NCI-H2081 treated with DMSO at 0.1 percent for 48 hours (cell line): ENCODE results near the gene B3GALT6.

Experiments
- DNase-seq: peaks from one replicate; lab custom pipeline; 2025; lab: John Stamatoyannopoulos, UW

B3GALT6 gene

DNA sequence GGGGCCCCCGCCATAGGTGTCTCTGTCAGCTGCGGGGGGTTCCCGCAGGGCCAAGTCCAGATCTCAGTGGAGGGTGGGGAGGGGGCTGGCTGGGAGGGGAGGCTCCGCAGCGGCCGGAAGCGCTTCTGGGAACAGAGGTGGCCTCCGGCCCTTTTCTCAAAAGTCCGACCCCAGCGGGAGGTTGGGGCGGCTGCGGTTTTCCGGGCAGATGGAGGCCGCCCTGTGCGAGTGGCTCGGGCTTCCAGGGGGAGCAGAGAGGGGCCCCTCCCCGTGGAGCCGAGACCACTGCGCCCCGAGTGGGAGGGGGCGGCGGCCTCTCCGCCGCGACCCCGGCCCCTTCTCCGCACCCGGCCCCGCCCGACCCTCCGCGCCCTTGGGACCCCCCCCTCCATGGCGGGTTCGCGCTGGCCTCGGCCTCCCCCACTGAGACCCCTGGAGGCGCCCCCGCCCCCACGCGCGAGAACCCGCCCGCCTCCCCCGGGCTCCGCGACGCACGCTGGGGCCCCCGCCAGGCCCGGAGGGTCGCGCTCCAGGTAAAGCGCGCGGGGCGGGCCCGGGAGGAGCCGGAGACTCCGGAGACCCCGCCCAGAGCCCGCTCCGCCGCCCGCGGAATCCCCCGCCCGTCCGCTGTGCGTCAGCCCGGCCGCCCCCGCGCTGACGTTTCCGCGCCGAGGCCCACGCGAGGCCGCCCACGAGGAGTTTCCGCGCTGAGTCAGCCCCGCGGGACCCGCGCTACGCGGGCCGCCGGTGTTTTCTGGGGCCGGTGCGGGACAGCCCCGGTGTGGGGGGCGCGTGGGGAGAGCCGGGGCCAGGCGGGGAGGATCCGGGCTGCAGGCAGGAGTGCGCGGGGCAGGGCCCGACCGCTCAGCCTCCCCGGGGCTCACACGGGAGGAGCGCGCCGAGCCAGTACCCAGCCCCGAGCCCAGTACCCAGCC is 30.9 kb upstream of the B3GALT6 start:
- DNase-seq: no peak

DNA sequence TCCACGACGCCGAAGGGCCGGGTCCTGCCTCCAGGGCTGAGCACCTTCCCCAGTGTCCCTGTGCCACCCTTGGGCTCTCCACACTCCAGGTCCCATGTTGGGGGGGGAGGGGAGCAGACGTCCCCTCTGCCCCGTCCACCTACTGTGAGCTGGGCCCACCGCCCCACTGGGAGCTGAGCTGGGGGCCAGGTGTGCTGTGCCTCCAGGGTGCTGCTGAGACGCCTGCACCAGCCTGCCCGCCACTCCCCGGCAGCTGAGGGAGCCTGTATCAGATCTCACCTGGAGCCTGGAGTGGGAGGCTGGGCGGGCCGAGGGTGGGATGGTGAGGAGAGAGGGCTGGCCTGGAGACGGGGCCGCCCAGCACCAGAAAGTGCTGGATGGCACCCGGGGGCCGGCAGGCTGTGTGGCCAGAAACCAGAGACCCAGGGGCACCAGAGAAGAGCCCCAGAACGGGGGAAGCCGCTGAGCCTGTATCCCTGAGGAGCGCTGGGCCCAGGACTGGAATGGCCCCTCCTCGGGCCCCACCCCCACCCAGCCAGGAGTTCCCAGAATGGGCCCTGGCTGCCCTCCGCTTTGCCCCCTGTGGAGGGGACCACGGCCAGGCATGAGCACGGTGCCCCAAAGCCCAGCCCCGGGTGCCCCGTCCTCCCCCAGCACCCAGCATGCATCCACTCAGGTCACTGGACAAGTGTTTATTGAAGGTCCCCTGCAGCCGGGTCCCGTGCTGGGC is 29.0 kb upstream of the B3GALT6 start:
- no peak for DNase-seq

DNA sequence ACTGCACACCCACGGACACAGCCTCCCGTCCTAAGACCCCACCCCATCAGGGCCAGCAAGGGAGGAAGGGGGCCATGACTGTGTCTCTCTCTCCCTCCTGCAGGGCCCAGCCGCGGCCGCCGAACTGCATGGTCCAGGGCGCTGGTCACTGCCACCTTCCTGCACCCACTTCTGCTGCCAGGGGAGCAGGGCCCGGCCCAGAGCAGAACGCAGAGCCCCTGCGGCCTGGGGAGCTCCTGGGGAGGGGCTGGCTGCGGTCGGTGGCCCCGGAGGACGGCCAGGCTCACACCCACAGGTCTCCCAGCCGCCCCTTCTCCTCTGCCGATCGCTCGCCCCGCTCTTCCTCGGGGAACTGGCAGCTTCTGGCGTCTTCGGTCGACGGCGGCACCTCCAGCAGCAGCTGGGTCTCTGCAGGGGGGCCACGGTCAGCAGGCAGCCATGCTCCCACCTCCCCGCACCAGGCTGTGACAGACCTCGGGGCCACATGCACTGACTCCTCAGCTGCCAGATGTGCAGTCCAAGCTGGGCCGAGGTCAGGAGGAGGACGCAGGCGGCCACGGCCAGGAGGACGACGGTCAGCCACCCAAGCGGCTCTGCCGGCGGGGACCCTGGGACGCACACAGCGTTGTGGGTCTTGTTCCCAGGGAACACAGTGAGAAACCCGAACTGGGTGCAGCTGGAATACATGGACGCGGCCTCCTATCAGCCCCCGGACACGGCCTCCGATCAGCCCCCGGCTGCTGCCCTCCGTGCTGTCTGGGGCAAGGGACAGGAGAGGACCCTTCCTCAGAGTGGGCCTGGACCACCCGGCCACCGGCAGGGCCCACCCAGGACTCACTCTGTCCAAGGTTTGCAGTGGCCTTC is 28.2 kb upstream of the B3GALT6 start:
- no peak for DNase-seq

DNA sequence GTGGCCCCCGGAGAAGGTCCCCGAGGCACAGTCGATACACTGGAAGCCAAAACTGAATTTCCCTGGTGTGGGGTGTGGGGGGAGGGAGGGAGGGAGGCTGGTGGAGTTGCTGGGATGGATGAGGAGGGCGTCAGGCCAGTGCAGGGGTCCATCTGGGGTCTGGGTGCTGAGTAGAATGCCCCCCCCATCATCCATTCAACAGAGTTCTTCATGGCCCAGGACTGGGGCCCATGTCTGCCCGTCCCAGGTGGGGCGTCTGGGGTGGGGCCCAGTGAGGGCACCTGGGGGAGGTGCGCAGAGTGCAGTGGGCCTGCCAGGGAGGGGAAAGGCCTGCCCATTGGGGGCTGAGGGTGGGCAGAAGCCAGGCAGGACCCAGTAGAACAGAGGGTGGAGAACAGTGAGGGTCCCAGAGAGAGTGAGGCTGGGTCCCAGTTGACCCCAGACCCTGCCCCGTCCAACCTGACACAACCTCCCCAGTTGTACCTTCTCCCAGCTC is 27.6 kb upstream of the B3GALT6 start:
- no peak for DNase-seq

DNA sequence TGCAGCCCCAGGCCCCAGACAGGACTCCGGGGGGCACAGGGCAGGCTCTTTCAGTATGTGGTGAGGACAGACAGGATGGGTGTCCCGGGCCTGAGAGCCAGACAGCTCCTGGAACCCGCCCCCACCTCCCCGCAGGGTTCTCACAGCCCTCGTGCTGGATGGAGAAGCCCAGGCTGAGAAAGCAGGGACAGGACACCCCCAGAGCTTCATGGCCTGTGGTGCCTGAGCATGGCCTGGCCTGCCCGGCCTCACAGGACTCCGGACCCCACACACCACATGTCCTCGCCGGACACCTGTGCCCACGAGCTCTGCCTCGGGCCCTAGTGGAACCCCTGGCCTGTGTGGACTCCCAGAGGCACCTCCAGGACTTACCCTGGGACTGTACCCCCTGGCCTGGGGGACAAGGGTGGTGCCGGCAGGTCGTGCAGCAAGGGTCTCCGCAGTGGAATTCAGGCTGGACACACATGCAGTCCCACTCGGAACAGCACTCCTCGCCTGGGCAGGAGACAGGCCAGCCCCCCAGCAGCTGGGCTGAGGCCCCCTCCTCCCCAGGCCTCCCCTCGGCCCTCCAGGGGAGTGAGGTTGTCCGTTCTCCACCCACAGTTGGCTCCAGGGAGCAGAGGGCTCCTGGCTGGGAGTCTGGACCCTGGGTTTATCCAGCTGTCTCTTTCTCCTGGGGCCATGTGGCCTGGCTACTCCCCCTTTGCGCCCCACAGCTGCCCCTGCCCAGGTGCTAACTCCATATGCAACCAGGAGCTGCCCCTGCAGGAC is 26.9 kb upstream of the B3GALT6 start:
- DNase-seq: no peak

DNA sequence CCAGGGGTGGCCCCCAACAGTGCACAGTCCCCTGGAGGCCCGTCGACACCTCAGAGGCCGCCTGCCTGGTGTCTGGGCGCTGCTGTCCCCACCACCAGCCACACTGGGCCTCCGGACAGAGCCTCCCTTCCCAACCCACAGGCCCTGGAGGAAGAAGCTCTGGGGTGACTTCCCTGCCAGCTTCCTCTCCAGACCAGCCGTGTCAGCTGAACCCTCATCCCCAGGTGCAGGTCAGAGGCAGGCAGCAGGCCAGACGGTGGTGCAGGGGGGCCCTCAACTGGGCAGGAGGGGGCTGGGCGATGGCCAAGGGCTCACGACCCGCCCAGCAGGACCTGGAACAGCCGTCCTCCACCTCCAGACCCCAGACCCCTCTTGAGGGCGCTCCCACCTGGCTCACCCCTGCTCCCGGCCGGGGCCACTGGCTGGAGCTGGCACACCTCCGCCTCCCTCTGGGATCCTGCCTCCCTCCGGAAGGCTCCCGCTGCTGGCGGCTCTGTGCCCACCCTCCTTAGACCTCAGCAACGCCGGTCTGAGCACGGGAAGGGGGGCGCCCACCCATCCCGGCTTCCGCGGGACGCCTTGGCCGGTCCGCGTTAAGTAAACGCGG is 26.2 kb upstream of the B3GALT6 start:
- DNase-seq: no peak

DNA sequence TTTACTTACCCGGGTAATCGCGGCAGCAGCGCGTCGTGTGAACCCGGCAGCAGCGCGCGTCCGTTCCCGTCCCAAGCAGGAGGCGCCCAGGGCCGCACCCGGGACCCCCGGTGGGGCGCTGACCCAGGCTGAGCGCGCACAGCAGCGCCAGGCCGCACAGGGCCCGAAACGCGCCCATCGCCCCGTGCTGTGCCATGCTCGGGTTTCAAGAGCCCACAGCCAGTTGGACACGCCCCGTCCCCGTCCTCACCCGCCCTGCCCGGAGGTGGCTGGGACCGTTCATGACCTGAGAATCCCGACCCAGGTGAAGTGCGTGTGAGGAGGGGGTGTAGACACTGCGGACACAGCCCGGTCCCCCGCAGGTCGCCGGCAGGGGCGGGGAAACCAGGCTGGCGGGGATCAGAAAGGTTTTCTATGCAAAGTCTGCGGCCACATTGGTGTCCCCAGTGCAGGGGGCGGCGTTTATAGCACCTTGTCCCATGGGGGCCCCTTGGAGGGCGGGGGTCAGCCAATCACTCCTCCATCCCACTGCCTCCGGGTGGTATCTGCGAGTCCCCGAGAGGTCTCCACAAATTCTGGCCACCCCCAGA is 25.6 kb upstream of the B3GALT6 start, which contains the start of gene TNFRSF18:
TNFRSF18 (minus strand) TSS at position 217 of the 590 bp plus-strand sequence; CDS start at position 196, 21 bp downstream.
- no peak for DNase-seq

DNA sequence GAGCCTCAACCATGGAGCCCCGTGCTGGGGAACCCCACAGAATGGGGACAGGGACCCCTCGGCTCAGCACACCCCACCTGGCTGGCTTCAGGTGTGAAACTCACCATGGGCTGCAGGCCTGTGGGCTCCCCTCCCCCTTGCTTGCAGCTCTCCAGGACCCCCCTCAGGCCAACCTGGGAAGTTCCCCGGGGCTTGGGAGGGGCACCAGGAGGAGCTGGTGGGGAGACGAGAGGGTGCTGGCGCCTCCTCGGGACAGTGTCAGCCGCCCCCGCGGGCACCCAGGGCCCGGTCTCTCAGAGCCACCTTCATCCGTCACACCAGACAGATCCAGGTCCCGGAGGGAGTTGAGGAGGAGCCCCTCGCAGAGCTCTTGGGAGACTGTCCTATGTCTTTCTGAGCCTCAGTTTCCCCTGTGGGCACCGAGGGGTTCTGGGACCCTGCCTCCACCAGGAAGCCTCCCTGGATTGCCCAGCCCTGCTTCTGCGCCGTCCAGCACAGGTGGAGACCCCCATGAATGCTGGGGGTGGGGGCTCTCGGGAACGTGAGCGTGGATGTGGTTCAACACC is 25.0 kb upstream of the B3GALT6 start:
- DNase-seq: no peak

DNA sequence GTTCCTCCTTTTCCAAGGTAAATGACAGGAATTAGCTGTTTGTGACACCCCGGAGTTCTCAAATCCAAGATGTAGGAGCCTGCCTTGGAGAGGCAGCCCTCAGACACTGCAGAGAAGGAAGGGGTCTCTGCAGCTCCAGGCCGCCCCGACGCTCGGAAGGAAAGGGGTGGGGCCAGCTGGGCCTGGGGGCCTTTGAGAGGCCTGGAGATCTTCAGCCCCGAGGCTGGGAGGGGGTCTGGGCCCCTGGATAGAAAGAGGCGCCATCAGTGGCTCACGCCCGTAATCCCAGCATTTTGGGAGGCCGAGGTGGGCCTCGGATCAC is 24.5 kb upstream of the B3GALT6 start:
- DNase-seq: no peak

DNA sequence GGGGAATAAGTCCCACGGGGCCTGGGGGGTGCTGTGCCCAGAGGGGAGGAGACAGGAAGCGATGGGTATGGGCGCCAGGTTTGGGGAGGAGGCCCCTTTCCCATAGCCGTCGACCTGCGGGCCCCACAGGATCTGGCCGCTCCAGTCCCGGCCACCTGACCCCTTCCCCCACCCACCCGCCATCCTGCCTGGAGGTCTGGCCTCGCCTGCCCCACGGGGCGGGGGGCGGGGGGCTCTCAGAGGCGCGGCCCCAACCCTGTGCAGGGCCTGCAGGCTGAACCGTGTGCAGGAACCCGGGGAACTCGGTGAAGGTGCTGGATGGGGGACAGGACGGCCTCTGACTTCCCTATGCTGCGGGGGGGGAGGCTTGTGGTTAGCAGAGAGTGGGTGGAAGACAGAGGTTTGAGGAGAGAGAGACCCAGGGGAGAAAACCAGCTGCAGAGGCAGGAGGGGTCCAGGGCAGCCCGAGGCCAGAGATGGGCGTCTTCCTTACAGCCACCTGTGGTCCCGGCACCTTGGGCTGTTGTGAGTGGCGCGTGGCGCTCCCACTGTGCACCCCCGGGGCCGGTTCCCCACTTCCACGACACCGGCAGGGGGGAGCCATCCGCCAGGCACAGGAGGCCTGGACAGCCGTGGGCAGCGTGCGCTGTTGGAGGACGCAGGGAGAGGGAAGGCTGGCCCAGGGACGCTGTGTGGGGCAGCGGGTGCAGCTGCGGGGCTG is 23.2 kb upstream of the B3GALT6 start:
- no peak for DNase-seq

DNA sequence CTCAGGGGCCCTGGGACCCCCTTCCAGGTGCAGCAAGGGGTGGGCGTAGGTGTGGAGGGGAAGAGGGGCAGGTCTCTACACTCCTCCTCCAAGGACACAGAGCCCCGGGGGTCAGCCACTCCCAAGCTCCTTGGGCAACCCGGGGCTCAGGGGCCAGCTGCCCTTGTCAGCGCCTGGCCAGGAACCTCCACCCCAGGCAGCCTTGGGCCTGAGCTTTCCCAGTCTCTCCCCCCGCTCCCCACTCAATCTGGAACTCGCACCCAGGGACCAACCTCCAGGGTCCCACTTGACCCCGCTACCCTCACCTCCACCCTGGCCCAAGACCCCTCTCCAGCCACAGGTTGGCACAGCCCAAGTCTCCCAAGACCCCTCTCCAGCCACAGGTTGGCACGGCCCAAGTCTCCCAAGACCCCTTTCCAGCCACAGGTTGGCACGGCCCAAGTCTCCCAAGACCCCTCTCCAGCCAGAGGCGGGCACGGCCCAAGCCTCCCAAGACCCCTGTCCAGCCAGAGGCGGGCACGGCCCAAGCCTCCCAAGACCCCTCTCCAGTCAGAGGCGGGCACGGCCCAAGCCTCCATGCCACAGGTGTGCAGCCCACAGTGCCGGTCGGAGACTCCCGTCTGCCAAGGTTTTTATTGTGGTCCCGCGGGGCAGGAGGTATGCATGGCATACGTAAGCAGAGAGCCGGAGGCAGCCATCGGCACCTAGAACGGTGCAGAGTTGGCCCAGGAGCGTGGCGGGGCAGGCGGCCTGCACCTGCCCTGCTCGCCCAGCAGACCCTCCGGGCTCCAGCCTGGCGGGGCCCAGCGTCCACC is 21.1 kb upstream of the B3GALT6 start:
- no peak for DNase-seq

DNA sequence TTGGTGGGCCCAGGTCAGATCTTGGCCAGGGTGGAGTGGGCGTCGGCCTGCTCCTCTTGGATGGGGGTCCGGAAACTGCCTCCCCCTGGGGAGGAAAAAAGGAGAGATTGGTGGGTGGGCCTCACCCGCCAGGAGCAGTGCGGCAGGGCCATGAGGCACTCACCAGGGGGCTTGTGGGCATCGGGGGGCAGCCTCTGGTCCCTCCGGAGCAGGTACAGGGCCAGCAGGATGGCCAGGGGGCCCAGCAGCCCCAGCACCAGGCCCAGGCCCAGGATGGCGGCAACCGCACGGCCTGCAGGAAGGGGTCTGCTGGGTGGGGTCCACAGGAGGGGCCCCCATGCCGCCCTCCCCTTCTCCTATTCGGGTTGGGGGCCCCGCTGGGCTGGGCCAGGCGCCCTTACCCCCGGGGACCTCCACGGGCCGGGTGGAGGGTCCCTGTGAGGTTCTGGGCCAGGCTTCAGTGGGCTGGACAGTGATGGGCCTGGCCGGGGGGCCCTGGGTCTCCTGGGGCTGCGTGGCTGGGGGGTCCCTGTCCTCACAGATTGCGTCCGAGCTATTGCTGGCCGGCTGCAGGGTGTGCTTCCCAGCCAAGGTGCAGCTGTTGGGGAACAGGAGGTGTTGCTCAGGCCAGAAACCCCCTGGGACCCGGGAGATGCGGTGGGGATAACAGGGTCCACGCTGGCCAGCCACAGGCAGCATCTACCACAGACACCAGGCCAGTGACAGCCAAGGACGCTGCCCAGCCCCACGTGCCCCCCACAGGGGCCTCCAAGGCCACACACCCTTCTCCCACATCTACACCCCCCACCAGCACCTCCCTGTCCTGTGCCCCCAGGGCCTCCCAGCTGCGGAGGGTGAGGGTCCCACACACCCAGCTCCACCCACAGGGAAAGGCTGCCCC is 20.2 kb upstream of the B3GALT6 start:
- DNase-seq: no peak

DNA sequence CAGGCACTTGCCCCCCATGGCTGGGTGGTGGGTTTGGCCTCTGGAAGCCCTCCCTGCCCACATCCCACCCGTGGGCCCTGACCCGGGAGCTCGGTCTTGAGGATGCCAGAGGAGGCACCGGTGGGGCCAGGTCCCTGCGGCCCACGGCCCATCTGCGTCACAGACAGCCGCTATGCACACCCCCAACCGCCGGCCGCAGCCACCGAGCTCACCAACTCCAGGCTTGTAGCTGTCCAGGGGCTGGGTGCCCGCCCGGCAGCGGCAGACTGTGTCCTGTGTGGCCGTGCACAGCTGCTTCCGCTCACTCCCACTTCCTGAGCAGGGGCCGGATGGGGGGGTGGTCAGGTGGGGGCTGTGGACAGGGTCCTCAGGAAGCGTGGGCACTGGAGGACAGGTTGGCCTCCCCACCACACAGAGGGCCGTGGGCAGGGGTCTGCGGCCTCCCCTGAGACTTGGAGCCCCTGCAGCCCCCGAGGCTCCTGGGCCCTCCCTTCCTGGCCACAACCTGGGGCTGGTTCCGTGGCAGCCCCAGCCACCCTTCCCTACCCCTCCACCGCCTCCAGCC is 19.2 kb upstream of the B3GALT6 start:
- DNase-seq: no peak

DNA sequence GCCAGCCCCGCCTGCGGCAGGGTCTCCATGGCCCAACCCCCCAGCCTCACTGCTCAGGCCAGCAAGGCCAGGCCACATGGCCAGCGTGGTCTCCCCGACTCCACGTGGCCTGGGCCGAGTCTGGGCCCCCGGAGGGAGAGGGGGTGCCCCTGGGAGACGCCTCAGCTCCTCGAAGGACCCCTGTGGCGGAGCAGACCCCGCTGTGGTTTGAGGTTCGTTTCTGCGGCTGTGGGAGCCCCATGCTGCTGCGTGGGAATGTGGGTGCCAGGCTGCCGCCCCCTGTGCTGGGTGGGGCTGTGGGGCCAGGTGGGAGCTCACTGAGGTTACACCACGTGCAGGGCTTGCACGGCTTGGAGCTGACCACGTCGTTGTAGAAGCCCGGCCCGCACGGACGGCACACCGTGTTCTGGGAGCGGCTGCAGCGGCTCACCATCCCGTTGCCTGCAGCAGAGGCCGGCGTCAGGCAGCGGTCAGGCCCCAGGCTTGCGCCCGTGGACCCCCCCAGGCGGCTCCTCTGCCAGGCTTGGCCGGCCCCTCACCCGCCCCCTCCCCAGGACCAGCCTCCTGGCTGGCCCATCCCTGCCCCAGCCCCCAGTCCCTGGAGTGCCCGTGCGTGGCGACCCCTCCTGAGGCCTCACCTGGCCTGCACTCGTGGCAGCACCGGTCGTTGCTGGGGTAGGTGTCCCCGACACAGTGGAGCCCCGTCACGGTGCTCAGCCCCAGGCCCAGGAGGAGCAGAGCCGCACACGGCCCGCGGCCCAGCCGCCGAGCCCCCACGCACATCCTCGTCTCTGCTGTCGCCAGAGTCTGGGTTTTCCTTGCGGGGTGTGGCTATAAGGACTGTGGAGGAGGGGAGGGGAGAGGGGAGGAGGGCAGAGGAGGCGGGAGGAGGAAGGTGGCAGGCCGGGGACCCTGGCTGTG is 18.4 kb upstream of the B3GALT6 start, which contains the start of gene TNFRSF4:
TNFRSF4 (minus strand) TSS at position 809 of the 921 bp plus-strand sequence; CDS start at position 783, 26 bp downstream.
- no peak for DNase-seq

DNA sequence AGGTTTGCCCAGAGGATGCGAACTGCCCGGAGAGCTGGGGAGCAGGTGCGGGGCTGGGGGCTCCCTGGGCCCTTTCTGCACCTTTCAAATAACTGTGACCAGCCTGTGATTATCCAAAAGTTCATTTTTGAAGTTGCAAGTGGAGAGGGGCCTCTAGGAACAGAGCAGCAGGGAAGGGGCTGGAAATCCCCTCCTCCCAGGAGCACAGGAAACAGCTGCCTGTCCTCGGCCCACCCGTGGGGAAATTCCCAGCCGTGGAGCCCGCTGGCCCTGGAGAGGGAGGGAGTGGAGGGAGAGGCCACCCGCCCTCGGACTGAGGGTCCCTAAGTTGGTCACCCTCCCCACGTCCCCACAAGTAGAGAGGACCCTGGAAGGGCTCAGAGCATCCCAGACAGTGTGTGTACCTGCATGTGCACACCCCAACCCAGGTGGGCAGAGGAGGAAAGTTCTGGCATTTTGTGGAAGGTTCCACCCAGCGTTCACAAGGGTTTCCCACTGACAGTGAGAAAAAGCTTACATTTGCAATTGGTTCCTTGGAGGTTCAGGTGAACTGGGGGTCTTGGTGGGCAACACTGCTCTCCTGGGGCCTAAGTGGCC is 16.9 kb upstream of the B3GALT6 start:
- DNase-seq: no peak
